Measurements from ENCODE around the gene NSD2. TPM values are rescaled to one million over a fixed set of nuclear protein-coding genes. Genes with fewer than 3 reads are reported as not detected.
"Not testable (repeated sequence)": the region's sequence is repeated elsewhere in the genome, so short reads cannot be mapped to it uniquely, and the experiment has no call there.

NSD2 gene
- total RNA-seq, 3 donors from 2014 or later, result 84.0 to 97.0 (median 91.0) TPM

DNA sequence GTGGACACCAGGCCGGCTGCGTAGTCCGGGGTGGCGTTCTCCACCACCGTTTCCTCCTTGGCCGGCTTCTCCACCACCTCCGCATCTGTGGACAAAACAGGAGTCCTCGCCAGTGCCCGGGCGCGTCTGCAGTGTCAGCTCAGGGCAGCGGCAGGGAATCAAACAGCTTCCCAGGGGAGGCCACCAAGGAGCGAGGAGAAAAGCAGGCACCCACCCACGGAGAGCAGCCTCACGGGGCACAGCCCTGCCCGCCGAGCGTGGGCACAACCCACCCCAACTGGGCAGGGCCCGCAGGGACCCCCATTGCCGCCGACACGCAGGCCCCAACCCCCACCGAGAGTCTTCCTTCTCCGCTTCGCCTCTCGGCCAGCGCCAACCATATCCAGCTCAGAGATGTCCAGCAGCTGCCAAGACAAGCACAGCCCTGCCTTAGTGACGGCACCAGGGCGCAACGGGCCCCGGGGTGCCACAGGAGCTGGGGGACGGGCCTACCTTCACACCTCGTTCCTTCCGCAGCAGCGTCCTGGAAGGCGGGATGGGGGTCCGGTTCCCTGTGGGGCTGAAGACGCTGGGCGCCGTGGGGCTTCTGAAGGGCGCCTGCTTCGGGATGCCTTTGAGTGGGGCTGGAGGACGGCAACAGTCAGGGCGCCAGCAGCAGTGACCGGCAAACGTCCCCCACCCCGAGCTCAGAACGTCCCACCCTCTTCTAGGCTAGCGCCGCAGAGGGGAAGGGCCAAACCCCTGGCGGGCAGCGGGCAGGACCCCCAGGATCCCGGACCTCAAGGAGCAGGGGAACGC is 114.8 kb downstream of the NSD2 start:
- ATAC-seq, result no peak
- H3K36me3 Mint-ChIP-seq (ENCODE audit: insufficient read depth), result peaks cover 20% of the 10 kb centered on the region
- H3K4me3 Mint-ChIP-seq, result no peak overlapping the region
- H3K4me1 Mint-ChIP-seq (ENCODE audit: low read depth), result no peaks in the 10 kb centered on the region
- H3K27me3 Mint-ChIP-seq (ENCODE audit: low read depth), result no peaks in the 10 kb centered on the region
- H3K9me3 Mint-ChIP-seq, result no peaks in the 10 kb centered on the region
- no peak for DNase-seq

DNA sequence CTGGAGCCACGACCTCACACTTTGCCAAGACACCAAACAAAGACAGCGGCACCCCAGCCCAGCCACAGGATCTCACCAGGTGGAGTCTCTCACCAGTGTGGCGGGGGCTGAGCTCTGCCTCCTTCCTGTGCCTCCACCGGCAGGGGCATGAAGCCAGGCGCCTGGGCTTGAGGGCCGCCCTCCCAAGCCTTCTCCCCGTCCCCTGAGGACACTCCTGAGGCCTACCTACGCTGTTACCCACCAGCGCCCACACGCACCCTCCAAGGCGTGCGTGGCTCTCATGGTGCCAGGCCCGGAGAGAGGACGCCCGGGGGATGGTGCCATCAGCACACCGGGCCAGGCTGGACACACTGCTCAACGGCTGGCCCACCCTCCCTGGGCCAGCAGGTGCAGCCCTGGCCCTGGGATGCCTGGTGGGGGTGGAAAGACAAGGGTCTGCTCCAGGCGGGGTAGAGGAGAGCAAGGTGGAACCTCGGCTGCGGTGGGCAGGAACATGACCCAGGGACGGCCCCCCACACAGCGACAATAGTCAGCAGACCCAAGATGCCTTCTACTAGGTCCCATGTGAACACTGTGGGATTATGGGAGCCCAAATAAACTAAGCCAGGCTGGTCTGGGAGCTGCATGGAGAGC is 115.5 kb downstream of the NSD2 start:
- no peak overlapping the region for H3K4me3 Mint-ChIP-seq
- DNase-seq, result no peak
- no peaks in the 10 kb centered on the region for H3K9me3 Mint-ChIP-seq
- H3K36me3 Mint-ChIP-seq (ENCODE audit: insufficient read depth), result peaks cover 18% of the 10 kb centered on the region
- ATAC-seq, result peak in 1 of 2 donors; percentile 14
- no peaks in the 10 kb centered on the region for H3K27me3 Mint-ChIP-seq (ENCODE audit: low read depth)
- H3K4me1 Mint-ChIP-seq (ENCODE audit: low read depth), result no peaks in the 10 kb centered on the region

DNA sequence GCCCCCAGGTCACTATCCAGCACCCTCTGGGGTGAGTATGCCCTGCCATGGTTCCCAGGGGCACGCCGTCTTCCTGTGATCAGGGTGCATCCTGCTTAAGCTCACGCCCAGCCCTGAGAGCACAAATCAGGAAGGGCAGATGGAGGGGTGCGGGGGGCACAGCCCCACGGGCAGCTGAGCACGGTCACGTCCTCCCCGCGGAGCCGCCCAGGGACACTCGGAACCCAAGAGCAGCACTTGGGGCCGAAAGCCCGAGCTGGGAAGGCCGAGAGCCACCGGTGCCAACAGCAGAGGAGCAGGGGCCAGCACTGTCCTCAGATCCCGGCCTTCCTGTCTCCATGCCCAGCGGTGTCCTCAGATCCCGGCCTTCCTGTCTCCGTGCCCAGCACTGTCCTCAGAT is 116.1 kb downstream of the NSD2 start:
- DNase-seq (no peak), ATAC-seq (peak in 1 of 2 donors; percentile 9)
- peaks cover 15% of the 10 kb centered on the region for H3K36me3 Mint-ChIP-seq (ENCODE audit: insufficient read depth)
- H3K4me1 Mint-ChIP-seq (ENCODE audit: low read depth), result no peaks in the 10 kb centered on the region
- H3K9me3 Mint-ChIP-seq, result no peaks in the 10 kb centered on the region
- no peak overlapping the region for H3K4me3 Mint-ChIP-seq
- no peaks in the 10 kb centered on the region for H3K27me3 Mint-ChIP-seq (ENCODE audit: low read depth)

DNA sequence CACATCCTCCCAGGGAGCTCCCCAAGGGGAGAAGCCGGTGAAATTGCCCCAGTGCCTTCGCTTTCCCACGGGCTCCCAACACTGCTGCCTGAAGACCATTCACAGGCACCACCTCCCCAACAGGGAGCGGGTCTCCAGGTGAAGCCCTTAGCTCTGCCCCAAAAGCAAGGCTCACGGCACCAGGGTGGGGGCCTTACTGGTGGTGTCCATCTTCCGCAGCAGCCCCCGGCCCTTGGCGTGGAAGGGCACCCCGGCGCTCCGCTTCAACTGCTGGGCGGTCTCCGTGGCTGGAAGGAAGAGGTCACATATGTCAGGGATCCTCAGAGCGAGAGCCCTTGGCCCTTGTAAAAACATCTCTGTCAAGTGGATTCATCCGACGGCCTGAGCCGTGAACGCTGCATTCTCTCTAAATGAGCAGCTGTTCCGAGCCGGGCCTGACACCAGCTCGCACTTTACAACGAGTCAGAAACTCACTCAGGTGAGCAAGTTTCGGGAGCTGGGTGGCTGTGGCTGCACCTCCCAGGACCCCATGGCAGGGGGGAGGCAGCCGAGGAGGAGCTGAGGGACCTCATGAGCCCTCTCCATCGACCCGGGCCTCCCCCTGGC is 116.6 kb downstream of the NSD2 start:
- no peak overlapping the region for H3K4me3 Mint-ChIP-seq
- no peak for DNase-seq
- H3K27me3 Mint-ChIP-seq (ENCODE audit: low read depth), result no peaks in the 10 kb centered on the region
- peaks cover 12% of the 10 kb centered on the region for H3K36me3 Mint-ChIP-seq (ENCODE audit: insufficient read depth)
- H3K9me3 Mint-ChIP-seq, result no peaks in the 10 kb centered on the region
- ATAC-seq, result no peak
- no peaks in the 10 kb centered on the region for H3K4me1 Mint-ChIP-seq (ENCODE audit: low read depth)

DNA sequence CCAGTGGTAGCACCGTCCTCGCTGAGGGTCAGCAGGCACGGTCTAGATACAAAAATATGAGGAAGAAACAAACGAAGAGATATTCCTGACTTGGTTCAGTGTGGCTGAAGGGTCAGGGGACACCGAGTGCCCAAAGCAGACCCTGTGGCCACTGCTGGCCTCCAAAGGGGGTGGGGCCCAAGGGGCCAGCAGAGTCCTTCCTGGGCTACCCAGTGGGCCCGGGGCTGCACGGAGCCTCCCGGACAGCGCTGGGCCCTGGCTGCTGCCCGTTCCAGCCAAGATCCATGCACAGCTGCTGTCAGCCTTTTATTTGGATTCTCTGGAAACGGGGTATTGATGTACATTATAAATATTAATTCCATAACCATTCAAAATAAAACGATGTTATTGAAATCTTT is 117.1 kb downstream of the NSD2 start:
- H3K27me3 Mint-ChIP-seq (ENCODE audit: low read depth), result no peaks in the 10 kb centered on the region
- peaks cover 11% of the 10 kb centered on the region for H3K36me3 Mint-ChIP-seq (ENCODE audit: insufficient read depth)
- no peak overlapping the region for H3K4me3 Mint-ChIP-seq
- ATAC-seq (no peak), DNase-seq (no peak)
- no peaks in the 10 kb centered on the region for H3K4me1 Mint-ChIP-seq (ENCODE audit: low read depth)
- no peaks in the 10 kb centered on the region for H3K9me3 Mint-ChIP-seq

DNA sequence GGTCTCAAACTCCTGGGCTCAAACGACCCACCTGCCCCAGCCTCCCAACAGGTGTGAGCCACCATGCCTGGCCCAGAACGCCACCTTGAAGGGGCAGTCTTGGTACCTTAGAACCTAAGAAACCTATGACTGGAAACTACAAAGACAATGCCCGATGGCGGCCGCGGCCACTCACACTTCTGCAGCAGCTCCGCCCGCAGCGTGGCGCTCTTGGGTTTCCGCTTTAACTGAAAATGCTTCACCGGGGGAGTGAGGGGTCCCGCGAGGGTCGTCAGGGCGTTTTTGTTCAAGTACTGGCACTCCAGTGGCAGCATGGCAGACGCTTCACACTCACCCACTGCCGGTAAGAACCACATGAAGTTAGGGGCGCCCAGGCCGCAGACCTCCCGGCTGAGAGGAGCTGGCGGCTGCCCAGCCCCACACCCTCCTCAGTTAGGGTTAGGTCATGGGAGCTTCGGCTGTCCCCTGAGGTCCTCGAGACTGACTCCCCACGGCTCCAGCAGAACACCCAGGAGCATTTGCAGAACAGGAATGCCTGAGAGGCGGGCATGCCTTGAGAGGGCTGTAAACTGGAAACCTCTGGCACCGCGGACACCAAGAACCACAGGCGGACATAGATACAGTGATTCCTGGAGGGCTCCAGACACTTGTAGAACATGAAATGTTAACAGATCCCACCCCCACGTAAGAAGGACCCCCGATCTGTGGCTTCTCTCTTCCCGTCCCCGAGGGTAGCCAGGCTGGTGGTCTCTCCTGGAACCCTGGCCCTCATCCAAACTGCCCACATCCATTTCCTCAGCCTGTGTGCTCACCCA is 118.5 kb downstream of the NSD2 start:
- DNase-seq (no peak), ATAC-seq (no peak)
- Mint-ChIP-seq H3K36me3 (ENCODE audit: insufficient read depth) (peaks cover 8% of the 10 kb centered on the region), H3K27me3 (ENCODE audit: low read depth) (no peaks in the 10 kb centered on the region), H3K9me3 (no peaks in the 10 kb centered on the region), H3K4me1 (ENCODE audit: low read depth) (no peaks in the 10 kb centered on the region), H3K4me3 (no peak overlapping the region)

DNA sequence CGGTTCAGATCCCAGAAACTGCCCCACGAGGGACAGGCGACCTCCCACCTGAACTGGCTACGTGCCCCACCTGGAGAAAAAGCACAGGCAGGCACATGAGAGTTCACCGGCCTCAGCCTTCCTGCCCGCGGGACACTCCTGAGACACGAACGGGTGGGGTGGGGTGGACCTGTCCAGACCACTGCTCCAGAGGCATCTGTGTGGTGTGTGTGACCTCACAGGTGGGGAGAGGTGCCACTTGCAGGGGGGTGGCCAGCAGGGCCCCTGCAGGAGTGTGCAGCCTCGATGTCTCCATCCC is 119.1 kb downstream of the NSD2 start:
- H3K27me3 Mint-ChIP-seq (ENCODE audit: low read depth), result no peaks in the 10 kb centered on the region
- DNase-seq (no peak), ATAC-seq (no peak)
- no peak overlapping the region for H3K4me3 Mint-ChIP-seq
- no peaks in the 10 kb centered on the region for H3K9me3 Mint-ChIP-seq
- H3K36me3 Mint-ChIP-seq (ENCODE audit: insufficient read depth), result peaks cover 8% of the 10 kb centered on the region
- H3K4me1 Mint-ChIP-seq (ENCODE audit: low read depth), result no peaks in the 10 kb centered on the region

DNA sequence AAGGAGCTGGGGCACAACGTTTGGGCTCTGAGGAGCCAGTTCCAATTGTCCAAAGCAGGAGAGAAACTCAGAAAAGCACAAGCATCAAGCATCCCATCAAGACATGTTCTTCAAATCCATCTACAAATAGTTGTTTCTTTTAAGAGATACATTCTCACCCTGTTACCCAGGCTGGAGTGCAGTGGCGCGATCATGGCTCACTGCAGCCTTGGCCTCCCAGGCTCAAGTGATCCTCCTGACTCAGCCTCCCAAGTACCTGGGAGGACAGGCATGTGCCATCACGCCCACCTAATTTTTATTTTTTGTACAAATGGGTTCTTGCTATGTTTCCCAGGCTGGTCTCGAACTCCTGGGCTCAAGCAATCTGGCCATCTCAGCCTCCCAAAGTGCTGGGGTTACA is 119.5 kb downstream of the NSD2 start:
- Mint-ChIP-seq H3K4me1 (ENCODE audit: low read depth) (peaks cover 1% of the 10 kb centered on the region), H3K36me3 (ENCODE audit: insufficient read depth) (peaks cover 11% of the 10 kb centered on the region), H3K27me3 (ENCODE audit: low read depth) (no peaks in the 10 kb centered on the region), H3K9me3 (no peaks in the 10 kb centered on the region), H3K4me3 (no peak overlapping the region)
- ATAC-seq (no peak), DNase-seq (no peak)

DNA sequence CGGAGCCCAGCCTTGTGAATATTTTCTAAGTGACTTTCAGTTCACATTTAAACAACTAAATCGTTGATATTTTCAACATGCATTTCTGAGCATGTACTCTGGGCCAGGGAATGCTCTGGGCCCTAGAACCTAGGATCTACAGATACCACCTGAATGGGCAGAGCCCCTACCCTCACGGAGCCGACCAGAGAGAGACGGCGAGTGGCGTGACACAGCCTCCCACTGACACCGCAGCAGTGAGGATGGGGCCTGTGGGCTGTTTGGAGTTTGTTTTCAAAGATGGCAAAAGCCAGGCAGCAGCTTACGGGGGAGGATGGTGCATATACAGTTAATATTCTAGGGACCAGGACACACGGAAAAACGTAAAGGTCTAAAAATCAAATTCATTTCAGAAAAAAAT is 119.9 kb downstream of the NSD2 start:
- H3K9me3 Mint-ChIP-seq, result no peaks in the 10 kb centered on the region
- H3K27me3 Mint-ChIP-seq (ENCODE audit: low read depth), result no peaks in the 10 kb centered on the region
- no peak for ATAC-seq
- H3K4me3 Mint-ChIP-seq, result no peak overlapping the region
- H3K36me3 Mint-ChIP-seq (ENCODE audit: insufficient read depth), result peaks cover 15% of the 10 kb centered on the region
- no peak for DNase-seq
- peaks cover 4% of the 10 kb centered on the region for H3K4me1 Mint-ChIP-seq (ENCODE audit: low read depth)

DNA sequence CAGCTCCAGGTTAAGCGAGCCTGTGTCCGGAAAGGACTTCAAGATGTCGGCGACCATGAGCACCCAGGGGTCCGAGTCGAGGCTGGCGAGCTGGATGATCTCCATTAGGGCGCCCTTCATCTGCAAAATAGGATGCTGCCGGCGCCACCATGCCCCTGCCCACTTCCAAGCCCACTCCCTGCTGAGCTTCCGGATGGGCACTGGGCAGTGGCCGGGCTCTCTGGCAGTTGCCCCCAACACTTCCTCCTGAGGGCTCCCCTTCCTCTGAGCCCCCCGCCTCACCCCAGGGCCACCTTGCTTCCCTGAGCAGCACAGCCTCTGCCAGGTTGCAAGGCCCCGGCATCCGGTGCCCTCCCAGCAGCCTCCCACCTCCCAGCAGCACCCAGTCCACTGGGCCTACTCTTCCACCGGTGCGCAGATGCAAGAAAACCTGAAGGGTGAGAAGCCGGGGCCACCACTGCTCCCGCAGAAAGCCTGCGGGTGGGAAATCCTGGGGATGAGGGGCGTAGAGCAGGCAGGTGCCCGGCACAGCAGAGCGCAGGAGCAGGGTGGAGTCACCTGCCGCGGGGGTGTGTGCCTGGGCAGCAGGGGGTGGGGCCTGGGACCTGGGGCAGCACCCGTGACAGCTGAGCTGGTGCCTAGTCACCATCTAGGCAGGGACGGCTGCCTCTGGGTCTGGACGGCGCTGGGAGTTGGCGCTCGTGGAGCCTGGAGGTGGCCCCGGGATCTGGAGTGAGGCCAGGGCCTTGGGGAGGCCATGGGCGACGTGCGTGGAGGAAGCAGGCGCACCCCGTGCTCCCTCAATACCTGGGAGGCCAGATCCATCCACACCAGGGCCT is 120.6 kb downstream of the NSD2 start:
- DNase-seq (no peak), ATAC-seq (peak in 1 of 2 donors; percentile 15)
- Mint-ChIP-seq H3K27me3 (ENCODE audit: low read depth) (no peaks in the 10 kb centered on the region), H3K4me3 (no peak overlapping the region), H3K9me3 (peaks cover 1% of the 10 kb centered on the region), H3K4me1 (ENCODE audit: low read depth) (peaks cover 6% of the 10 kb centered on the region), H3K36me3 (ENCODE audit: insufficient read depth) (peaks cover 19% of the 10 kb centered on the region)

DNA sequence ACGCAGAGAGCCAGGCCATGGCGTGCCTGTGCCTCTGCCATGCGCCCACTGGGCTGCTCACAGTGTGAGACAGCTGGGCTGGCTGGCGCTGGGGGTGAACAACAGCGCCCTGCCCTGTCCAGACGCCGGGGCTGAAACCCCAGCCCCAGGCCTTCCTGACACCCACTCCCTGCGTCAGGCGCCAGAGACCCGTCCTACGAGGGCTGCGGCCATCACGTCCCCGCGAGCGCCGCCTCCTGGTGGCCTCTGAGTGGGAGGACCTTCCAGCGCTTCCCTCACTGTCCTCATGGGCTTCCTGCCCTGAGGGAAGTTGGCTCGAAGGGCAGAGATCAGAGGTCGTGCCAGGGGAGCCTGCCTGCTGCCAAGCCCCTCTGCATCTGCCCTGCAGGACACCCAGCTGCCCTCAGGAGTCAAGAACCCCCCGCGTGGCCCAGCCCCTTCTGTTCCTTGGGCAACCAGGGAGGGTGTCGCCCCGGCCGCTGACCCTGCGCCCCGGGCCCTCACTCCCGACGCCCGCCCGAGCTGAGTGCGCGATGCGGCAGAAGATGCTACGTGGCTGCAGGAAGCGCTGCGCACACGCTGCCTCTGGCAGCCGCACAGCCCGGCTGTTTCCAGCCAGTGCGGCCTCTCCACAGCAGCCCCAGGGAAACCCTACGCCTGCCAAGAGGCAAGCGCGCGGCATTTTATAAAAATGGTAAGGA is 121.4 kb downstream of the NSD2 start:
- H3K27me3 Mint-ChIP-seq (ENCODE audit: low read depth), result no peaks in the 10 kb centered on the region
- H3K36me3 Mint-ChIP-seq (ENCODE audit: insufficient read depth), result peaks cover 27% of the 10 kb centered on the region
- ATAC-seq (no peak), DNase-seq (no peak)
- H3K4me3 Mint-ChIP-seq, result no peak overlapping the region
- H3K9me3 Mint-ChIP-seq, result peaks cover 9% of the 10 kb centered on the region
- H3K4me1 Mint-ChIP-seq (ENCODE audit: low read depth), result peaks cover 6% of the 10 kb centered on the region

DNA sequence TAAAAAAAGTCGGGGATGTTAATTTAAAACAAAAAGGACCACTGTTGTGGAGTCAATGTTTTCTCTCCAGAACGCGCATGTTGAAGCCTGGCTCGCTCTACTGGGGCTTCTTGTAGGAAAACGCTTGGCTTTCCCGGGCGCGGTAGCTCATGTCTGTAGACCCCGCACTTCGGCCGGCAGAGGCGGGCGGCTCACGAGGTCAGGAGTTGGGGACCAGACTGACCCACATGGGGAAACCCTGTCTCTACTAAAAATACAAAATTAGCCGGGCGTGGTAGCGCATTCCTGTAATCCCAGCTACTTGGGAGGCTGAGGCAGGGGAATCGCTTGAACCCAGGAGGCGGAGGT is 122.0 kb downstream of the NSD2 start:
- Mint-ChIP-seq H3K36me3 (ENCODE audit: insufficient read depth) (peaks cover 33% of the 10 kb centered on the region), H3K9me3 (peaks cover 13% of the 10 kb centered on the region), H3K27me3 (ENCODE audit: low read depth) (no peaks in the 10 kb centered on the region), H3K4me1 (ENCODE audit: low read depth) (peaks cover 6% of the 10 kb centered on the region), H3K4me3 (no peak overlapping the region)
- no peak for ATAC-seq
- no peak for DNase-seq

DNA sequence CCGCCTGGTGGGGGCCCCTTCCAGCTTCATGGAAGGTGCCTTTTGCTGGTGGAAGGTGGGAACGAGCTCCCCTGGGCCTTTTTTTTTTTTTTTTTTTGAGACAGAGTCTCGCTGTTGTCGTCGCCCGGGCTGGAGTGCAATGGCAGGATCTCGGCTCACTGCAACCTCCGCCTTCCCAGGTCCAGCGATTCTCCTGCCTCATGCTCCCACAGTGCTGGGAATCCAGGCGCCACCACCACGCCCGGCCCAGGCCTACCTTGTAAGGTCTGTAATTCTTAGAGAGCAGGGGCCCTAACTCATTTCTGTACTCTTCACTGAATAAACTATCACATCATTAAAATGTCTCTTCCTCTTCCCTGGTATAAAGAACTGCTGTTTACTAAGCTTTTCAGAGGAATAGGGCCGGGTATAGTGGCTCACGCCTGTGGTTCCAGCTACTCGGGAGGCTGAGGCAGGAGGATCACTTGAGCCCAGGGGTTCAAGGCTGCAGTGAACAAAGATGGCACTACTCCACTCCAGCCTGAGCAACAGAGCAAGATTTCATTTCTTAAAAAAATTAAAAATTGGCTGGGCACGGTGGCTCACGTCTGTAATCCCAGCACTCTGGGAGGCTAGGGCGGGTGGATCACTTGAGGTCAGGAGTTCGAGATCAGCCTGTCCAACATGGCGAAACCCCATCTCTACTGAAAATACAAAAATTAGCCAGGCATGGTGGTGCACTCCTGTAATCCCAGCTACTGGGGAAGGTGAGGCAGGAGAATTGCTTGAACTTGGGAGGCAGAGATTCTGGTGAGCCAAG is 122.7 kb downstream of the NSD2 start:
- not testable (repeated sequence) for H3K4me3 Mint-ChIP-seq; DNase-seq; ATAC-seq; H3K27me3 Mint-ChIP-seq (ENCODE audit: low read depth); H3K4me1 Mint-ChIP-seq (ENCODE audit: low read depth)
- H3K36me3 Mint-ChIP-seq (ENCODE audit: insufficient read depth), result peaks cover 39% of the 10 kb centered on the region
- peaks cover 21% of the 10 kb centered on the region for H3K9me3 Mint-ChIP-seq
